GM23248 (cell line): ENCODE measurements around the gene DCAF4.

Experiments used
- EZH2 ChIP-seq: fragments of 200-600 bp; sonication (generic); IDR thresholded peaks from 2 replicates; pipeline ENCODE4 v1.6.1; 2018; ENCODE audit warnings: antibody characterized with exemption, mild to moderate bottlenecking; ENCODE audit not compliant: insufficient read depth, poor library complexity, severe bottlenecking
- EZH2phosphoT487 ChIP-seq: fragments of 200-600 bp; sonication (generic); IDR thresholded peaks from 2 replicates; pipeline ENCODE4 v1.6.1; 2018; ENCODE audit warnings: antibody characterized with exemption, moderate library complexity, mild to moderate bottlenecking, low read depth; ENCODE audit not compliant: insufficient read depth

GRCh38 chr14:72957213-72957612, 30.9 kb downstream of the DCAF4 start:
- TF ChIP-seq EZH2phosphoT487: no peak
- no peak for TF ChIP-seq EZH2
